ENCODE data around the gene BAG1.

Gene BAG1

GRCh38 chr9:33241298-33241697, 23.2 kb downstream of the BAG1 start:
- DNase-seq = no peak

GRCh38 chr9:33239921-33240320, 24.6 kb downstream of the BAG1 start, which contains the start of gene SPINK4:
SPINK4 (plus strand) TSS chr9:33240167; CDS start chr9:33240209, 42 bp downstream.
- DNase-seq = no peak

GRCh38 chr9:33236571-33236970, 27.9 kb downstream of the BAG1 start:
- DNase-seq = no peak

GRCh38 chr9:33234511-33235467, 29.7 kb downstream of the BAG1 start:
- DNase-seq = peak; percentile 67

GRCh38 chr9:33233626-33234342, 30.7 kb downstream of the BAG1 start:
- peak; percentile 99 for DNase-seq

- no peak for DNase-seq
These were observed 31.7 kb downstream of the BAG1 start for GRCh38 chr9:33232815-33233214.

GRCh38 chr9:33231623-33231942, 32.9 kb downstream of the BAG1 start:
- DNase-seq = no peak

- DNase-seq = no peak
These were observed 33.5 kb downstream of the BAG1 start for GRCh38 chr9:33230756-33231622.

GRCh38 chr9:33229359-33230114, 35.0 kb downstream of the BAG1 start:
- peak; percentile 99 for DNase-seq

- DNase-seq = peak; percentile 45
These were observed 35.9 kb downstream of the BAG1 start for GRCh38 chr9:33228606-33229005.

GRCh38 chr9:33227741-33228140, 36.8 kb downstream of the BAG1 start:
- no peak for DNase-seq

GRCh38 chr9:33227008-33227398, 37.5 kb downstream of the BAG1 start:
- no peak for DNase-seq

GRCh38 chr9:33225319-33226147, 39.0 kb downstream of the BAG1 start:
- peak; percentile 82 for DNase-seq

- no peak for DNase-seq
These were observed 40.8 kb downstream of the BAG1 start for GRCh38 chr9:33223696-33224095.

- DNase-seq = peak; percentile 64
These were observed 42.5 kb downstream of the BAG1 start for GRCh38 chr9:33222031-33222430.

- no peak for DNase-seq
These were observed 43.0 kb downstream of the BAG1 start for GRCh38 chr9:33221568-33221884.

GRCh38 chr9:33220681-33221567, 43.6 kb downstream of the BAG1 start:
- no peak for DNase-seq

- DNase-seq = peak; percentile 47
These were observed 52.7 kb downstream of the BAG1 start for GRCh38 chr9:33211695-33212393.

GRCh38 chr9:33210006-33210715, 54.3 kb downstream of the BAG1 start:
- DNase-seq = no peak
